GM19023 (cell line): ENCODE data around the gene ORC4.

Experiments used
- ATAC-seq: cut with Tn5 transposase; IDR thresholded peaks from one replicate; pipeline ENCODE4 v1.9.1; 2021; ENCODE audit warnings: mild to moderate bottlenecking, moderate library complexity; ENCODE audit not compliant: unreplicated experiment

The ORC4 gene

DNA sequence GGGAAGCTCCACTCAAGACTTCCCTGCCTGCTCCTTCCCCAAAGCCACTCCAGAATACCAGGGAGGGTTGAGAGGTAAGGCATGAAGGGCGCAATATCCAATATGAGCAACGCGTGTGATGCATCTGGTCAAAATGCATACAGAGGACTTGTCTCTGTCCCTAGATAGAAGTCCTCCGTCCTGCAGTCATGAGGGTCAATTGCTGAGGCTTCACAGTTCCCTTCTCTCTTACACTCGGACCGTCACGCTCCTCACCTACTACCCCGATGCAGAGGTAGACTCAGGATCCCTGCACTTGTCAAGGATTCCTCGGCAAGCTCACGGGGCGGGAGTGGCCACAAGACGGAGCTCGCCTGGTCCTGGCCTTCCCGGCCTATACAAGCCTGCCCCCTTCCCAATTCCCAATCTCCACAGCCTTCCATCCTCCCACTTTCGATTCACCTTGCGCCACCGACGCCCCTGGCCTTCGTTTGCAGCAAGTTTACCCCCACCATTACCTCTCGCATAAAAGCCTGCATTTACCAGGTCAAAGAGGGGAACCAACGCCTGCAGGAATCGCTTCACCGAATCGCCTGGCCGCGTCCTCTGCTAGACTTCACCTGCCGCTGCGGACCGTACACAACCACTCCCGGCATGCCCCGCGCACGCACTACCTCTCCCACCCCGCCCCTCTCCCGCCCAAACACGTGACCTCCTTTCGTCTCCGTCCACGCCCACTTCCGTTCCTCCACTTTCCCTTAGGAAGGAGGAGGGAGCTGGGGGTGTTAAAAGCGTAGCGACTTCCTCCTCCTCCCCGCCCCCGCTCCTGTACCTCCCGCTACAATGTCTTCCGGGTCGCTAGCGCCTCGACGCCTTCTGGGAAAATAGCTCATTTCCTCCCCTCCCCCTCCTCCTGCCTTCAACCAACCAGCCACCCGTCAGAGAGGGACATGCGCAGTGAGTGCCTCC, at the start of gene ORC4:
TSS of gene ORC4 (minus strand) at position 627 of the 948 bp plus-strand sequence. CDS start 44,779 bp downstream, outside the sequence.
- peak; percentile 80 for ATAC-seq

- no peak for ATAC-seq
These were observed 47.3 kb upstream of the ORC4 start for GRCh38 chr2:148067801-148068200.

GRCh38 chr2:148065936-148066335, 45.4 kb upstream of the ORC4 start:
- no peak for ATAC-seq

DNA sequence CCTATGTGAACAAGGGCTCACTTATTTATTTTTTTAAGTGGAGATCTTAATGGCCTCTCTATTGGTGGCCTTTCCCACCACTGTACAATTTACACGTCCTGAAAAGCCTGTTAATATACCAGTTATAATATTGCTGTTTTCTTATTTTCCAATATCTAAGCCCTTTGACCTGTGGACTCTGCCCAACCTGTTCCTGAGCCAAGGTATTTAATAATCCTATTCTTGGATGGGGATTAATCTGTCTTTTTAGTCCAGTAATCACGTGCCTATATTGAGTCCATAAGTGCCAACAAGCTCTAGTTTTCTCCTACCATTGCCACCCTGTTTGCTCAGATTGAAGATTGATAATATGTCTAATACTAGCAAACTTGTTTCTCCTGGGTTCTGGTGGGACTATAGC, 43.1 kb upstream of the ORC4 start:
- ATAC-seq: no peak

DNA sequence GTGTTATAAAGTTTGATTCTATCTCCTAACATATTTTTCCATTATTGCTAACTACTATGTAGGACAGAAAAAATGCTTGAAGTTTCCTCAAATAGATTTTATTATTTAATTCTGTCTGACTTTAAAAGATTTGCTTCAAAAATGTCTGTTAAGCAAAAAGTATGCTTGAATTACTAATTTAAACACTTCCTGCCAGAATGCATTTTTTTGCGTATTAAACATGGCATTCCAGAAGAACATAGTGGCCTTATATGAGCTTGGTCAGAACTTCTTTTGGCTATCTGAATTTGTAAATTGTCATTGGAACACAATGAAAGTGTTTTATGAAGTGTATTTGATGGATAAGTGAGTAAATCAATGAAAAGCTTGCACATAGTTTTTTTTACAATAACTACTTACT, 38.1 kb upstream of the ORC4 start:
- ATAC-seq: no peak

DNA sequence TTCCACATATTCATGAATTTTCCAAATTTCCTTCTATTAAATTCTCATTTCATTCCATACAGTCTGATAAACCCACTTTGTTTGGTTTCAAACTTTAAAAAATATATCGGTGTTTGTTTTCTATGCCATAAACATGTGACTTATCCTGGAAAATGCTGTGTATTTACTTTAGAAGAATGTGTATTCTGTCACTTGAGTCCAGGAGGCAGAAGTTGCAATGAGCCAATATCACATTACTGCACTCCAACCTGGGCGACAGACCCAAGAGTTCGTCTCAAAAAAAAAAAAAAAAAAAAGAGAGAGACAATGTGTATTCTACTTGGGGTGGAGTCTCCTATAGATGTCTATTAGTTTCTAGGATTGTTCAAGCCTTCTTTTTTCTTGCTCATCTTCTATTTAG, 32.1 kb upstream of the ORC4 start:
- ATAC-seq: no peak

- peak; percentile 10 for ATAC-seq
These were observed 28.7 kb upstream of the ORC4 start for GRCh38 chr2:148049284-148049683.

DNA sequence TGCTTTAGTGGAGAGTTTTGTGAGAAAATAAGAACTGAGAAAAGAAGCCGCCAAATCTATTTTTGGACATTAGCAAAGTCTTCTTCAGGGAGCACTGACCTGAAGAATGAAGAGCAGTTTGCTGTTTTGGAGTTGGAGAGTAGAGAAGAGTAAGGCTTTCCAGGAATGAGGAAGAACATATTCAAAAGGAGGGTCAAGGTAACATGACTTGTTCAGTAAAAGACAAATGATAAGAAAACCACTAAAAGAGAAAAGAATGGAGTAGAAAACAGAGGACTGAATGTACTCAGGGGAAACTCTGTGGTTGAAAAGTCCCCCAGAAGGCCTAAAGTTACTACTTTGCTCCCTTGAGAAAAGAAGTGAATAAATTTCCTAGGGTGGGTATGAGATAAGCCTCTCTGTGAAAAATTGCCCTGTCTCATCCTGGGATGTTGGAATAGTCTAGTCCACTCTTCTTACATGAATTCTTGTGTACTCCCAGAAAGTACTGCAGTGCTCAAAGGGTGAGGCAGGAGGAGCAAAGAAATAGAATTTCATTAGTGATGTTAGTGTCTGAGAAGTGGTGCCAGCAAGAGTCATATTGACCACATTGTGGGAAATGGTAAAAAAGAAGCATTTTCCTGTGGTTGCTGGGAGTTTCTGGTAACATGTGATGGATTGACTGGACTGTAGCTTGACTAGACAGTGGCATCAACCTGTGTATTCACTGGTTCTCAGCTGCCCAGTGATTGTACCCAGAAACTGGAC, 28.1 kb upstream of the ORC4 start:
- peak; percentile 65 for ATAC-seq

- no peak for ATAC-seq
These were observed 26.3 kb upstream of the ORC4 start for GRCh38 chr2:148046802-148047201.

GRCh38 chr2:148044322-148044721, 23.8 kb upstream of the ORC4 start:
- ATAC-seq: no peak

GRCh38 chr2:148042219-148042618, 21.7 kb upstream of the ORC4 start:
- ATAC-seq: peak; percentile 66

DNA sequence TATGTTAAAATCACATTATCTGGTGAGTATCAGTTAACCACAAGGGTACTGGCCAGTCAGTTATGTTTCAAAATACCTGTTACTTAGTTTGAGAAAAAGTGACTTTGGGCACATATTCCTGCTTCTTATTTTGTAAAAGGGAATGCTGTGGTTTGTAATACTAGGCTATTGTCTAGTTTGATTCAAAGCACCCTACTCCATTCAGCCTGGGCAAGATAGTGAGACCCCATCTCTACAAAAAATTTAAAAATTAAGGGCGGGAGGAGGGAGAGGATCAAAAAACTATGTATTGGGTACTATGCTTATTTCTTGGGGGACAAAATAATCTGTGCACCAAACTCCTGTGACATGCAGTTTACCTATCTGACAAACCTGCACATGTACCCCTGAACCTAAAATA, 19.2 kb upstream of the ORC4 start:
- ATAC-seq: no peak

- no peak for ATAC-seq
These were observed 11.7 kb upstream of the ORC4 start for GRCh38 chr2:148032215-148032614.

DNA sequence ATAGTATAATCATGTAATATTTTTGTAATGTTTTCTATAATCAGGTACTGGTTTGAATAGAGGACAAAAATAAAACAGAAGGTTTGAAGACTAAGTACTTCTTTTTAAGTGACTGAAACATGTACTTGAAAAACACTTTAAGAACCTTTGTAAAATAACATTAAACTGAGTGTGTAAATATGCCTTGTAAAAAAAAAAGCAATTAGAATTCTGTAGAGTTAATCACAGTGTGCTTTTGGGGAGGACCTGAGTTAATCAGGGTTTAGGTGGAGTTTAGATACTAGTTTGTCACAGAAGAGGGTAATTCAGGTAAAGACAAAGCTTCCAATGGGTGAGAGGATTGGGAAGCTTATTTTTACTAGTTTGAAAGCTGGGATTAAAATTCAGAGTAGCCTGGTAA, 10.6 kb upstream of the ORC4 start:
- no peak for ATAC-seq

DNA sequence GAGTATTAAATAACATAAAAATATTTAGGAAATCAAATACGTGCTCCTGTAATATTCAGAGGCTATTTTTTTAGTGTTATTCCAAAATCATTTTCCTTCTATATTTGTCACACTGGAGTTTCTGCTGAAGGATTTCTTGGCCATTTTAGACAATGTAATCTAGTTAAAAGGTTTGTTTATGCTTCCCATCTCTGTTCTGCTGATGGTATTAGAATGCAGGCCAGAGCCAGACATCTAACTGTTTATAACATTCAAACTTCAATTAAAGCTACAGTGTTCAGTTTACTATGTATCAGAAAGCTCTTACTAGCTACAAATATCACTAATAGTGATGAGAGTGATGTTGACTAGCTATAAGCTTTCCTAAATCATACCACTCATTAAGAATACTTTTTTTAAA, 8.2 kb upstream of the ORC4 start:
- no peak for ATAC-seq

DNA sequence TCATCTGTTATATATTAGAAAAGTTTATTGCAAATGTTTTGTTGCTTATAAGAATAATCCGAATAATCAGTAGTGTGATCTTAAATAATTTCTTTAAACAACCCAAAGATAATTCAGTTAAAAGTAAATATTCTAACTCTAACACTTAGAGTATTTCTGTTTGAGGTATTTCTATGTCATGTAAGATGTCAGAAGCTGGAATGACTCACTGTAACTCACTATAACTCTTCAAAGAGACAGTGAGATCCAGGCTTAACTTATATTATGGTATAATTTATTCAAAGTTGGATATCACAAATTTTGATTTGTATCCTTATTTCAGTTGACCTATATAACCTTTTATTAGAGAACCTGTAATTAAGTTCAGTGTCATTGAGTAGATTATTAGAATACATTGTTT, 7.3 kb upstream of the ORC4 start:
- ATAC-seq: no peak

DNA sequence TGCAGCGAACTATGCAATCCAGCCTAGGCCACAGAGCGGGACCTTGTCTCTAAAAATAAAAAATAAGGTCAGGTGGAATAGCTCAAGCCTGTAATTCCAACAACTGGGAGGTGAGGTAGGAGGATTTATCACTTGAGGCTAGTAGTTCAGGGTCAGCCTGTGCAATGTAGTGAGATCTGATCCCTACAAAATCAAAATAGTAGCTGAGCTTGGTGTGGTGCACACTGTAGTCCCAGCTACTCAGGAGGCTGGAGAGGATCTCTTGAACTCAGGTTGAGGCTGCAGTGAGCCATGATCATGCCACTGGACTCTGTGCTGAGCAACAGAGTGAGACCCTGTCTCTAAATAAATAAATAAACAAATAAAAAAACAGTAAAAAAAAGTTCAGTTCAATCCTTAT, 6.0 kb upstream of the ORC4 start:
- no peak for ATAC-seq

DNA sequence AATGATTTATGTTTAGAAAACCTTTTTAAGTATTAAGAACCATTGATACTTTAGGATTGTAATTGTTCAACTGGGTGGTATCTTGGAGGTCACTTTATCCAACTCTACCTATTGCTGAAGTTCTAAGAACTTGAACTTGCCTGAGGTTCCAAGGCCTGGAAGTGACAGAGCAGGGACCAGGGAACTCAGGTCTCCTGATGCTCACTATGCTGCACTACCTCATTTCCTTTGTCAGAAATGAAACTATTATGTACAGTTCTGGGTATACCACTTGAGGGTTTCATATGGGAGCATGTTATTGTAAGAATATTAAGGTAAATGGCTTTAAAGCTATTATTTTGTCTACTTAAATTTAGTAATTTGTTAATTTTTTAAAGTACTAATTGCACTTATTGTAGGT, 3.3 kb upstream of the ORC4 start:
- no peak for ATAC-seq

DNA sequence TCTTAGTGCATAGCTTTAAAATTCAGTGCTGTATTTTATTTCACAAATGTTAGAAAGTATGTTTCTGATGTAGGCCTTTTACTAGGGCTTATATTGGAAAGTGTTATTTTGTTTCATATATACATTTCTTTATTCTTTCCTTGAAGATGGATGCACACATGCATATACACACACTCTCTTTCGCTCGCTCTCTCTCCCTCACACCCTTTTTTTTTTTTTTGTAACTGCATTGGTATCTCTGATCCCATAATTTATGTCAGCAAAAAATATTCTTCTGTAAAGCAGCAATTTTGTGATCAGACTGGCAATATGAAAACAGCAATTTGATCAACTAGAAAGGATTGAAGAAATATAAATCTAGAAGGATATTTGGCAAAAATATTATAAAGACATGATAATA, 2.3 kb upstream of the ORC4 start:
- ATAC-seq: no peak

DNA sequence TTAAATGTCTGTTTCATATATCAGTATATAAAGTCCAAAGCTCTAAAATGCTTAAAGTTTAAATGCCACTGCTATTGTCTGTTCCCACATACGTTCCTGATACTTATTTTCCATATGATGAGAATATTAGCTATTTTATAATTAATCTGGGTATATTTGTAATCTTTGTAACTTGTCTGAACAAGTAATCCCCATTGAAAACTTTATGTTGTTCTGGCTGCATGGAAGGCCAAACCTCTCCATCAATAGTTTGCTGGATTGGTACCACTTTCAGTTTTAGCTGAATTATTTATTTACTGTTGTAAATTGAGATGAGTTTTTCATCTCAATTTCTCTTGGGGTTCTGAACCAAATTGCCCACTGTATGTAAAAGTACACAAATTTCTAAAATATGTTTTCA, 1.8 kb upstream of the ORC4 start:
- no peak for ATAC-seq

GRCh38 chr2:148021886-148022285, 1.3 kb upstream of the ORC4 start:
- no peak for ATAC-seq
